H9 (cell line): ENCODE measurements around the gene SPTLC3. TPM values are rescaled to one million over a fixed set of nuclear protein-coding genes. Genes with fewer than 3 reads are reported as not detected.

Experiments used
- DNase-seq: peaks from one replicate; pipeline ENCODE4 v3.0.0-alpha.2; 2017
- H2AFZ ChIP-seq: one replicate; pipeline ENCODE4 v1.6.1; 2013; ENCODE audit warnings: mild to moderate bottlenecking, low read length, control low read depth, moderate library complexity
- H2AK5ac ChIP-seq: 2 replicates; pipeline ENCODE4 v1.6.1; 2013; ENCODE audit warnings: low read length, control low read depth, mixed read lengths; ENCODE audit not compliant: insufficient read length
- H2BK120ac ChIP-seq: one replicate; pipeline ENCODE4 v1.6.1; 2013; ENCODE audit warnings: low read depth, mild to moderate bottlenecking, low read length, control low read depth, inconsistent platforms; ENCODE audit not compliant: poor library complexity, severe bottlenecking
- H2BK12ac ChIP-seq: 2 replicates; pipeline ENCODE4 v1.6.1; 2013; ENCODE audit warnings: low read length, control low read depth, mixed read lengths, low read depth; ENCODE audit not compliant: insufficient read length
- H2BK15ac ChIP-seq: 2 replicates; pipeline ENCODE4 v1.6.1; 2013; ENCODE audit warnings: low read depth, low read length, control low read depth
- H2BK20ac ChIP-seq: one replicate; pipeline ENCODE4 v1.6.1; 2013; ENCODE audit warnings: low read depth, mild to moderate bottlenecking, low read length, control low read depth, inconsistent platforms; ENCODE audit not compliant: poor library complexity, severe bottlenecking
- H2BK5ac ChIP-seq: 2 replicates; pipeline ENCODE4 v1.6.1; 2013; ENCODE audit warnings: low read length, control low read depth, mixed read lengths; ENCODE audit not compliant: insufficient read length
- H3K14ac ChIP-seq: 2 replicates; pipeline ENCODE4 v1.6.1; 2013; ENCODE audit warnings: low read length, control low read depth; ENCODE audit not compliant: insufficient read depth
- H3K18ac ChIP-seq: 2 replicates; pipeline ENCODE4 v1.6.1; 2013; ENCODE audit warnings: low read depth, mild to moderate bottlenecking, mixed read lengths, low read length, control low read depth; ENCODE audit not compliant: insufficient read length
- H3K23ac ChIP-seq: 2 replicates; pipeline ENCODE4 v1.6.1; 2013; ENCODE audit warnings: low read length, control low read depth, mixed read lengths, low read depth; ENCODE audit not compliant: insufficient read length
- H3K23me2 ChIP-seq: 2 replicates; pipeline ENCODE4 v1.6.1; 2013; ENCODE audit warnings: low read depth, mild to moderate bottlenecking, mixed read lengths, low read length, control low read depth; ENCODE audit not compliant: insufficient read length, poor library complexity, severe bottlenecking
- H3K27ac ChIP-seq: 2 replicates; pipeline ENCODE4 v1.5.1; 2013; ENCODE audit warnings: low read length, control low read depth, mixed read lengths, low read depth; ENCODE audit not compliant: insufficient read length
- H3K27me3 ChIP-seq: 2 replicates; pipeline ENCODE4 v1.6.1; 2013; ENCODE audit warnings: low read length, control low read depth, inconsistent platforms; ENCODE audit not compliant: insufficient read depth
- H3K4ac ChIP-seq: 2 replicates; pipeline ENCODE4 v1.6.1; 2013; ENCODE audit warnings: low read depth, mild to moderate bottlenecking, control low read depth, inconsistent platforms, low read length, moderate library complexity
- H3K4me1 ChIP-seq: 2 replicates; pipeline ENCODE4 v1.6.1; 2013; ENCODE audit warnings: low read length, control low read depth, inconsistent platforms; ENCODE audit not compliant: insufficient read depth
- H3K4me2 ChIP-seq: 2 replicates; pipeline ENCODE4 v1.6.1; 2013; ENCODE audit warnings: low read length, control low read depth, mixed read lengths; ENCODE audit not compliant: insufficient read length, insufficient read depth
- H3K56ac ChIP-seq: 2 replicates; pipeline ENCODE4 v1.6.1; 2013; ENCODE audit warnings: low read depth, mild to moderate bottlenecking, mixed read lengths, low read length, control low read depth; ENCODE audit not compliant: insufficient read length
- H3K79me1 ChIP-seq: 2 replicates; pipeline ENCODE4 v1.6.1; 2013; ENCODE audit warnings: low read depth, mild to moderate bottlenecking, moderate library complexity, low read length, control low read depth, inconsistent platforms; ENCODE audit not compliant: insufficient read depth, poor library complexity, severe bottlenecking
- H3K79me2 ChIP-seq: 2 replicates; pipeline ENCODE4 v1.6.1; 2013; ENCODE audit warnings: low read length, control low read depth, inconsistent platforms; ENCODE audit not compliant: insufficient read depth
- H3K9ac ChIP-seq: 2 replicates; pipeline ENCODE4 v1.6.1; 2013; ENCODE audit warnings: low read length, control low read depth, mixed read lengths; ENCODE audit not compliant: insufficient read length; ENCODE audit errors: extremely low read depth
- H3K9me3 ChIP-seq: one replicate; pipeline ENCODE4 v1.6.1; 2013; ENCODE audit warnings: low read depth, low read length, inconsistent platforms; ENCODE audit not compliant: control insufficient read depth
- H3T11ph ChIP-seq: one replicate; pipeline ENCODE4 v1.6.1; 2013; ENCODE audit warnings: mild to moderate bottlenecking, low read length, control low read depth, inconsistent platforms
- H4K20me1 ChIP-seq: one replicate; pipeline ENCODE4 v1.6.1; 2013; ENCODE audit not compliant: control insufficient read depth, insufficient read length, insufficient read depth
- H4K5ac ChIP-seq: 2 replicates; pipeline ENCODE4 v1.6.1; 2013; ENCODE audit warnings: low read depth, mild to moderate bottlenecking, mixed read lengths, low read length, control low read depth; ENCODE audit not compliant: insufficient read length
- H4K8ac ChIP-seq: replicated peaks from 2 replicates; pipeline ENCODE4 v1.6.1; 2013; ENCODE audit warnings: low read length, control low read depth, mixed read lengths, low read depth; ENCODE audit not compliant: insufficient read length
- H4K91ac ChIP-seq: 2 replicates; pipeline ENCODE4 v1.6.1; 2013; ENCODE audit warnings: low read depth, mild to moderate bottlenecking, moderate library complexity, mixed read lengths, low read length, control low read depth; ENCODE audit not compliant: insufficient read length
- H3K27ac Mint-ChIP-seq, 3 experiments: 2 replicates in 2 of 3; 3 replicates in 1 of 3; pipeline ENCODE4 v1.8.0; 2020 to 2021; ENCODE audit warnings: mixed read lengths in 3 of 3, mild to moderate bottlenecking in 1 of 3, moderate library complexity in 1 of 3
- H3K27me3 Mint-ChIP-seq: 2 replicates; pipeline ENCODE4 v1.8.0; 2021; ENCODE audit warnings: low read depth, mild to moderate bottlenecking, moderate library complexity, mixed read lengths
- H3K36me3 Mint-ChIP-seq, 3 experiments: 2 replicates in 2 of 3; 3 replicates in 1 of 3; pipeline ENCODE4 v1.8.0; 2020 to 2021; ENCODE audit warnings: low read depth in 3 of 3, mixed read lengths in 3 of 3; ENCODE audit not compliant: insufficient read depth in 1 of 3
- H3K4me1 Mint-ChIP-seq, 2 experiments: 2 replicates each; pipeline ENCODE4 v1.8.0; 2020; ENCODE audit warnings: mixed read lengths in 2 of 2
- H3K4me3 Mint-ChIP-seq, 2 experiments: 2 replicates in 1 of 2; 3 replicates in 1 of 2; pipeline ENCODE4 v1.8.0; 2020 to 2021; ENCODE audit warnings: mild to moderate bottlenecking in 2 of 2, mixed read lengths in 2 of 2, moderate library complexity in 1 of 2
- H3K9me3 Mint-ChIP-seq, 2 experiments: 2 replicates in 1 of 2; 3 replicates in 1 of 2; pipeline ENCODE4 v1.8.0; 2020; ENCODE audit warnings: mild to moderate bottlenecking in 2 of 2, mixed read lengths in 2 of 2, moderate library complexity in 1 of 2
- CTCF ChIP-seq: fragments of 200-600 bp; sonication (generic); conservative IDR thresholded peaks from 3 replicates; pipeline ENCODE4 v1.8.0; 2021; ENCODE audit warnings: antibody characterized with exemption, mild to moderate bottlenecking
- WGBS: extraction: QIAGEN DNeasy Blood & Tissue Kit; methylation state at CpG from one replicate; pipeline ENCODE4 v1.1.7; 2013; ENCODE audit warnings: missing lambda C conversion rate, low lambda C conversion rate, mixed read lengths; ENCODE audit not compliant: insufficient read length; ENCODE audit errors: extremely low coverage; 5-methylcytosine and 5-hydroxymethylcytosine counted together
- total RNA-seq: library from RNA; stranded (reverse); gene quantifications from 2 replicates; pipeline ENCODE4 v1.2.1, GENCODE V29; 2021

SPTLC3 gene
- total RNA-seq, 1 experiment from 2014 or later: 0.68 TPM

GRCh38 chr20:12989586-12990115 lies 19.1 kb upstream of the SPTLC3 start:
- no peak overlapping the region for H4K91ac ChIP-seq
- Mint-ChIP-seq H3K4me1 (peaks cover 2 to 6% of the 10 kb centered on the region in 2 experiments; a peak in 2 of 4 replicates), H3K36me3 (no peaks in the 10 kb centered on the region), H3K27ac (no peak overlapping the region), H3K27me3 (no peaks in the 10 kb centered on the region), H3K4me3 (no peak overlapping the region), H3K9me3 (no peaks in the 10 kb centered on the region)
- no peaks in the 10 kb centered on the region; the same call in 1 of the 2 replicates for H3K27me3 ChIP-seq
- DNase-seq: no peak
- no peak overlapping the region for H2AFZ ChIP-seq
- no peaks in the 10 kb centered on the region for H3K9me3 ChIP-seq
- no CpG with 5 or more reads among the region's 3 CpGs for WGBS
- no peak overlapping the region for H3K14ac ChIP-seq
- no peak overlapping the region for H3K4me2 ChIP-seq
- no peak overlapping the region for H2BK5ac ChIP-seq
- no peak overlapping the region for H3K23ac ChIP-seq
- no peak overlapping the region for H2BK20ac ChIP-seq
- H4K5ac ChIP-seq: no peak overlapping the region
- no peak overlapping the region for H2BK15ac ChIP-seq
- H3K56ac ChIP-seq: no peak overlapping the region
- no peaks in the 10 kb centered on the region for H3K4me1 ChIP-seq
- H3K9ac ChIP-seq: no peak overlapping the region
- H3K27ac ChIP-seq: no peak overlapping the region
- H3K79me1 ChIP-seq: no peaks in the 10 kb centered on the region
- no peak overlapping the region for H2BK12ac ChIP-seq
- H3K23me2 ChIP-seq: no peaks in the 10 kb centered on the region
- H2AK5ac ChIP-seq: no peak overlapping the region
- TF ChIP-seq CTCF: no peak
- no peak overlapping the region for H3K4ac ChIP-seq
- no peak overlapping the region for H4K8ac ChIP-seq
- no peak overlapping the region for H2BK120ac ChIP-seq
- no peaks in the 10 kb centered on the region for H3K79me2 ChIP-seq
- no peaks in the 10 kb centered on the region for H4K20me1 ChIP-seq
- H3K18ac ChIP-seq: no peak overlapping the region
- no peak overlapping the region for H3T11ph ChIP-seq
